Smooth muscle cell (in vitro differentiated cells): ENCODE results near the gene NUDT14. TPM values are rescaled to one million over a fixed set of nuclear protein-coding genes. Genes with fewer than 3 reads are reported as not detected.

Experiments
- DNase-seq: peaks from one replicate; lab custom pipeline; 2025; ENCODE audit not compliant: unreplicated experiment; lab: John Stamatoyannopoulos, UW
- H2AFZ ChIP-seq: fragments of 200-600 bp; sonication (generic); 2 replicates; pipeline ENCODE4 v1.6.0; 2016; ENCODE audit warnings: antibody characterized with exemption, low read depth, mild to moderate bottlenecking
- H3F3A ChIP-seq: fragments of 200-600 bp; sonication (generic); 2 replicates; pipeline ENCODE4 v1.6.0; 2017; ENCODE audit warnings: antibody characterized with exemption, low read depth
- H3K27ac ChIP-seq: fragments of 200-600 bp; sonication (generic); 2 replicates; pipeline ENCODE4 v1.5.1; 2016; ENCODE audit warnings: low read depth, mild to moderate bottlenecking
- H3K27me3 ChIP-seq: fragments of 200-600 bp; sonication (generic); 2 replicates; pipeline ENCODE4 v1.6.1; 2016; ENCODE audit warnings: low read depth, mild to moderate bottlenecking
- H3K36me3 ChIP-seq: fragments of 200-600 bp; sonication (generic); 2 replicates; pipeline ENCODE4 v1.5.1; 2016; ENCODE audit warnings: low read depth
- H3K4me1 ChIP-seq: fragments of 200-600 bp; sonication (generic); 2 replicates; pipeline ENCODE4 v1.5.1; 2016; ENCODE audit warnings: low read depth
- H3K4me2 ChIP-seq: fragments of 200-600 bp; sonication (generic); 2 replicates; pipeline ENCODE4 v1.6.0; 2016; ENCODE audit warnings: mild to moderate bottlenecking
- H3K4me3 ChIP-seq: fragments of 200-600 bp; sonication (generic); 2 replicates; pipeline ENCODE4 v1.5.1; 2016; ENCODE audit warnings: mild to moderate bottlenecking
- H3K79me2 ChIP-seq: fragments of 200-600 bp; sonication (generic); 2 replicates; pipeline ENCODE4 v1.6.0; 2016; ENCODE audit warnings: low read depth, mild to moderate bottlenecking
- H3K9ac ChIP-seq: fragments of 200-600 bp; sonication (generic); 2 replicates; pipeline ENCODE4 v1.6.0; 2016; ENCODE audit warnings: low read depth
- H3K9me3 ChIP-seq: fragments of 200-600 bp; sonication (generic); replicated peaks from 2 replicates; pipeline ENCODE4 v1.5.1; 2016; ENCODE audit warnings: low read depth
- H4K20me1 ChIP-seq: fragments of 200-600 bp; sonication (generic); 2 replicates; pipeline ENCODE4 v1.6.0; 2016; ENCODE audit warnings: low read depth
- CTCF ChIP-seq: fragments of 200-600 bp; sonication (generic); IDR thresholded peaks from 2 replicates; pipeline ENCODE4 v1.5.1; 2017; ENCODE audit warnings: borderline replicate concordance, mild to moderate bottlenecking, antibody characterized with exemption; ENCODE audit not compliant: insufficient read depth, poor library complexity, severe bottlenecking
- WGBS: methylation state at CpG from one replicate; pipeline ENCODE4 v1.1.7; 2016; ENCODE audit warnings: low lambda C conversion rate; 5-methylcytosine and 5-hydroxymethylcytosine counted together
- microRNA-seq: library from miRNA; unstranded; fragments of <30 nt; microRNA quantifications from one replicate; pipeline ENCODE4, GENCODE V29; 2016; ENCODE audit warnings: borderline number of aligned reads
- polyA plus RNA-seq: library from polyadenylated mRNA; unstranded; fragments of >200 nt; fragmentation: Nextera tagmentation; extraction: Ambion mirVana; gene quantifications from 2 replicates; pipeline ENCODE4 v1.2.1, GENCODE V29; 2016
- small RNA-seq: library from RNA; depleted of rRNA; stranded (forward); fragments of <200 nt; gene quantifications from one replicate; pipeline ENCODE3, GENCODE V24; 2014
- total RNA-seq: library from RNA; depleted of rRNA; stranded (reverse); fragments of >200 nt; gene quantifications from 2 replicates; pipeline ENCODE4 v1.2.3, GENCODE V29; 2014

The NUDT14 gene
- total and polyA plus RNA-seq, 2 experiments from 2014 or later, result 7.9 to 30.7 TPM

- Histone ChIP-seq H3K9ac (no peak overlapping the region), H3K27me3 (peaks cover 6% of the 10 kb centered on the region), H2AFZ (no peak overlapping the region), H3K4me1 (no peaks in the 10 kb centered on the region), H3K4me2 (no peak overlapping the region), H3F3A (no peaks in the 10 kb centered on the region), H3K27ac (no peak overlapping the region), H4K20me1 (no peaks in the 10 kb centered on the region), H3K79me2 (no peaks in the 10 kb centered on the region), H3K36me3 (no peaks in the 10 kb centered on the region), H3K9me3 (no peaks in the 10 kb centered on the region), H3K4me3 (no peak overlapping the region)
- WGBS, result 83% methylated on average over 17 of the region's 17 CpGs
- no peak for DNase-seq
- TF ChIP-seq CTCF, result no peak
Measured at GRCh38 chr14:105123981-105124765, 56.9 kb downstream of the NUDT14 start.

GRCh38 chr14:105123064-105123665 lies 57.9 kb downstream of the NUDT14 start:
- H2AFZ ChIP-seq, result no peak overlapping the region
- H3K4me3 ChIP-seq, result no peak overlapping the region
- H3K4me2 ChIP-seq, result no peak overlapping the region
- peaks cover 6% of the 10 kb centered on the region for H3K27me3 ChIP-seq
- no peak overlapping the region for H3K27ac ChIP-seq
- DNase-seq, result no peak
- no peak overlapping the region for H3K9ac ChIP-seq
- TF ChIP-seq CTCF, result no peak
- 86% methylated on average over 5 of the region's 5 CpGs for WGBS
- no peaks in the 10 kb centered on the region for H3K4me1 ChIP-seq
- no peaks in the 10 kb centered on the region for H3K9me3 ChIP-seq
- no peaks in the 10 kb centered on the region for H3K79me2 ChIP-seq
- no peaks in the 10 kb centered on the region for H4K20me1 ChIP-seq
- no peaks in the 10 kb centered on the region for H3K36me3 ChIP-seq
- no peaks in the 10 kb centered on the region for H3F3A ChIP-seq

Small RNA genes lying within 50 kb of the gene (microRNA-seq; reads per million reads assigned to microRNA genes)
- gene MIR6765, result not detected

Small RNA genes lying within 50 kb of the gene (small RNA-seq; reads per million reads assigned to genes)
- not detected for gene MIR6765

Other genes with a start within 250 kb of the NUDT14 start
- gene AHNAK2, start 202.9 kb downstream of the NUDT14 start, total RNA-seq, result 49.7 and 53.8 TPM in 2 replicates
- 10.3 and 26.8 TPM in 2 replicates for gene AHNAK2, start 202.9 kb downstream of the NUDT14 start, polyA plus RNA-seq
- gene CLBA1, start 195.5 kb downstream of the NUDT14 start, total RNA-seq, result 5.0 and 7.4 TPM in 2 replicates
- 8.1 and 8.7 TPM in 2 replicates for gene CLBA1, start 195.5 kb downstream of the NUDT14 start, polyA plus RNA-seq
- 15.1 and 16.4 TPM in 2 replicates for gene CDCA4, start 160.2 kb downstream of the NUDT14 start, total RNA-seq
- gene CDCA4, start 160.2 kb downstream of the NUDT14 start, polyA plus RNA-seq, result 19.8 and 23.5 TPM in 2 replicates
- gene GPR132, start 115.9 kb downstream of the NUDT14 start, total RNA-seq, result 0.18 TPM in 1 of 2 replicates, not detected in the other
- gene GPR132, start 115.9 kb downstream of the NUDT14 start, polyA plus RNA-seq, result 0.62 and 1.6 TPM in 2 replicates
- gene JAG2, start 12.5 kb downstream of the NUDT14 start, total RNA-seq, result 5.8 and 7.6 TPM in 2 replicates
- gene JAG2, start 12.5 kb downstream of the NUDT14 start, polyA plus RNA-seq, result 5.0 and 10.0 TPM in 2 replicates
- 22.7 and 27.0 TPM in 2 replicates for gene BTBD6, start 67.2 kb upstream of the NUDT14 start, total RNA-seq
- 40.3 and 41.8 TPM in 2 replicates for gene BTBD6, start 67.2 kb upstream of the NUDT14 start, polyA plus RNA-seq
- gene BRF1, start 119.7 kb upstream of the NUDT14 start, total RNA-seq, result 9.8 and 15.9 TPM in 2 replicates
- 12.5 and 20.7 TPM in 2 replicates for gene BRF1, start 119.7 kb upstream of the NUDT14 start, polyA plus RNA-seq
- gene PACS2, start 133.4 kb upstream of the NUDT14 start, total RNA-seq, result 36.9 and 37.3 TPM in 2 replicates
- 49.1 and 57.7 TPM in 2 replicates for gene PACS2, start 133.4 kb upstream of the NUDT14 start, polyA plus RNA-seq
- gene TEX22, start 217.2 kb upstream of the NUDT14 start, total RNA-seq, result 0.09 and 1.7 TPM in 2 replicates
- 0.50 and 0.93 TPM in 2 replicates for gene TEX22, start 217.2 kb upstream of the NUDT14 start, polyA plus RNA-seq
- gene MTA1, start 238.5 kb upstream of the NUDT14 start, total RNA-seq, result 25.5 and 41.3 TPM in 2 replicates
- 48.7 and 60.4 TPM in 2 replicates for gene MTA1, start 238.5 kb upstream of the NUDT14 start, polyA plus RNA-seq